Bronchial epithelial cell (primary cell): Measurements from ENCODE around the gene GPA33. TPM values are rescaled to one million over a fixed set of nuclear protein-coding genes. Genes with fewer than 3 reads are reported as not detected.

Experiments used
- DNase-seq: peaks from one replicate; pipeline ENCODE4 v3.0.0-alpha.2; 2010; ENCODE audit warnings: low read depth
- FAIRE-seq: peaks from 2 replicates; lab custom pipeline; 2011; peaks lifted over from hg19 to GRCh38; lab: Jason Lieb, UNC
- H3K27me3 ChIP-seq: 2 replicates; pipeline ENCODE4 v1.5.1; 2011; ENCODE audit warnings: low read length; ENCODE audit not compliant: control insufficient read depth, insufficient read depth
- H3K36me3 ChIP-seq: 2 replicates; pipeline ENCODE4 v1.5.1; 2011; ENCODE audit warnings: low read length; ENCODE audit not compliant: control insufficient read depth, insufficient read depth
- H3K4me3 ChIP-seq: 2 replicates; pipeline ENCODE4 v1.5.1; 2011; ENCODE audit warnings: mild to moderate bottlenecking, low read depth, low read length, control low read depth
- CTCF ChIP-seq: IDR thresholded peaks from 2 replicates; pipeline ENCODE4 v1.5.1; 2011; ENCODE audit warnings: mild to moderate bottlenecking, moderate library complexity, low read length, control low read depth, inconsistent platforms; ENCODE audit not compliant: insufficient read depth, severe bottlenecking
- total RNA-seq: library from RNA; depleted of rRNA; stranded (reverse); fragments of >200 nt; gene quantifications from 2 replicates; pipeline ENCODE4 v1.2.1, GENCODE V29; 2014

Gene GPA33
- total RNA-seq, 1 donor from 2014 or later, result not detected

GRCh38 chr1:167003711-167004110 is 86.5 kb downstream of the GPA33 start:
- DNase-seq, result no peak

More at GRCh38 chr1:167003711-167004110, 86.5 kb downstream of the GPA33 start:
- TF ChIP-seq CTCF, result no peak
- Histone ChIP-seq H3K27me3 (no peaks in the 10 kb centered on the region), H3K4me3 (no peak overlapping the region), H3K36me3 (no peaks in the 10 kb centered on the region)
- FAIRE-seq, result no peak

Other genes with a start within 250 kb of the GPA33 start
- gene TADA1, start 214.1 kb downstream of the GPA33 start, total RNA-seq, result 11.6 and 14.7 TPM in 2 replicates
- not detected in 2 replicates for gene ILDR2, start 114.8 kb downstream of the GPA33 start, total RNA-seq
- not detected in 2 replicates for gene MAEL, start 101.1 kb downstream of the GPA33 start, total RNA-seq
- not detected in 2 replicates for gene STYXL2, start 3.7 kb upstream of the GPA33 start, total RNA-seq
- 3.9 and 5.1 TPM in 2 replicates for gene POU2F1, start 130.5 kb upstream of the GPA33 start, total RNA-seq